BLaER1 (cell line): Measurements from ENCODE around the gene MAGI1.

Source experiments
- H3K27ac ChIP-seq: shearing (Covaris generic); formaldehyde crosslinking; 2 replicates; pipeline ENCODE4 v1.8.1; 2022
- H3K27me3 ChIP-seq: shearing (Covaris generic); formaldehyde crosslinking; 2 replicates; pipeline ENCODE4 v1.8.1; 2022
- H3K36me3 ChIP-seq: shearing (Covaris generic); formaldehyde crosslinking; 2 replicates; pipeline ENCODE4 v1.8.1; 2022
- H3K4me1 ChIP-seq: shearing (Covaris generic); formaldehyde crosslinking; 2 replicates; pipeline ENCODE4 v1.8.1; 2022
- H3K4me2 ChIP-seq: shearing (Covaris generic); formaldehyde crosslinking; 2 replicates; pipeline ENCODE4 v1.8.1; 2022
- H3K4me3 ChIP-seq: shearing (Covaris generic); formaldehyde crosslinking; 2 replicates; pipeline ENCODE4 v1.8.1; 2022
- H3K9ac ChIP-seq: shearing (Covaris generic); formaldehyde crosslinking; 2 replicates; pipeline ENCODE4 v1.8.1; 2022
- H3K9me3 ChIP-seq: shearing (Covaris generic); formaldehyde crosslinking; 2 replicates; pipeline ENCODE4 v1.8.1; 2022
- H4K20me1 ChIP-seq: shearing (Covaris generic); formaldehyde crosslinking; 2 replicates; pipeline ENCODE4 v1.8.1; 2022
- Cebpa-rat ChIP-seq: shearing (Covaris generic); IDR thresholded peaks from 2 replicates; pipeline ENCODE4 v1.8.1; 2022

The MAGI1 gene

GRCh38 chr3:65741540-65741939, 297.2 kb downstream of the MAGI1 start:
- no peak overlapping the region for H3K27ac ChIP-seq
- no peak for TF ChIP-seq Cebpa-rat
- no peaks in the 10 kb centered on the region for H3K27me3 ChIP-seq
- H3K9ac ChIP-seq = no peak overlapping the region
- no peaks in the 10 kb centered on the region for H3K4me1 ChIP-seq
- no peak overlapping the region for H3K4me3 ChIP-seq
- no peaks in the 10 kb centered on the region for H4K20me1 ChIP-seq
- peaks cover 24% of the 10 kb centered on the region for H3K9me3 ChIP-seq
- no peak overlapping the region for H3K4me2 ChIP-seq
- H3K36me3 ChIP-seq = no peaks in the 10 kb centered on the region

GRCh38 chr3:65739901-65740541, 298.7 kb downstream of the MAGI1 start:
- H3K9me3 ChIP-seq = peaks cover 24% of the 10 kb centered on the region
- no peak overlapping the region for H3K4me2 ChIP-seq
- H3K4me3 ChIP-seq = no peak overlapping the region
- no peak for TF ChIP-seq Cebpa-rat
- H3K27ac ChIP-seq = no peak overlapping the region
- no peaks in the 10 kb centered on the region for H4K20me1 ChIP-seq
- H3K4me1 ChIP-seq = no peaks in the 10 kb centered on the region
- H3K36me3 ChIP-seq = no peaks in the 10 kb centered on the region
- no peaks in the 10 kb centered on the region for H3K27me3 ChIP-seq
- no peak overlapping the region for H3K9ac ChIP-seq

DNA sequence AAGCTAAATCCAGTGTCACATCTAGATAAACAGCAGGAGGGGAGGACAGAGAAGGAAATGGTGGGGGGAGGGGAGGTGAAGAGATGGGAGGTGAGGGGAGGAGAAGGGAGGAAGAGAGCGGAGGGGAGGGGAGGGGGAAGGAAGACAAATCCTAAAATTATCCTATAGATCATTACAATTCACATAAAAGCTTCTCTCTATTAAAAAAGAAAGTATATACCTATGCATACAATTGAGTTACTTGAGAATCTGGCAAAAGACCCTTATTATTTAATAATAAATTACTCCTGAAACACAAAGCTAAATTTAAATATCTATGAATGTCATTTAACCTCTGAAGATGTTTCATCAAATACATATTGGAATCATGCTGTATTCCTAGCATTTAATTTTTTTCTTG, 303.9 kb downstream of the MAGI1 start:
- H3K36me3 ChIP-seq = no peaks in the 10 kb centered on the region
- TF ChIP-seq Cebpa-rat = no peak
- peaks cover 24% of the 10 kb centered on the region for H3K9me3 ChIP-seq

DNA sequence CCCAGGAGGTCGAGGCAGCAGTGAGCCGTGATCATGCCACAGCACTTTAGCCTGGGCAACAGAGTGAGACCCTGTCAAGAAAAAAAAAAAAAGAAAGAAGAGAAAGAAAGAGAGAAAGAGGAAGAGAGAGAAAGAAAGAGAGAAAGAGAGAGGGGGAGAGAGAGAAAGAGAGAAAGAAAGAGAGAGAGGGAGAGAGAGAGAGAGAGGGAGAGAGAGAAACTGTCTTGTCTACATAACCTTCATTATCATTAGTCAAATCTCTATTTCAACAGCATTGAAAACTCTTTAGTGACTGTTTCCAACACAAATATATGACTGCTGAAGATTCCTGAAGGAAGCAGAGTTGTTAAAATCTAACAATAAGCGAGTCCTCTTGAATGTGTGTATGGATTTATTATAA, 304.3 kb downstream of the MAGI1 start:
- H3K4me2 ChIP-seq = no peak overlapping the region
- no peak overlapping the region for H3K9ac ChIP-seq
- H3K9me3 ChIP-seq = peaks cover 24% of the 10 kb centered on the region
- H3K4me1 ChIP-seq = peaks cover 51% of the 10 kb centered on the region
- no peak overlapping the region for H3K27ac ChIP-seq
- H3K27me3 ChIP-seq = no peaks in the 10 kb centered on the region
- H3K36me3 ChIP-seq = no peaks in the 10 kb centered on the region
- TF ChIP-seq Cebpa-rat = no peak
- no peaks in the 10 kb centered on the region for H4K20me1 ChIP-seq
- H3K4me3 ChIP-seq = no peak overlapping the region

More for the DNA sequence above, 303.9 kb downstream of the MAGI1 start:
- peaks cover 47% of the 10 kb centered on the region for H3K4me1 ChIP-seq
- no peaks in the 10 kb centered on the region for H3K27me3 ChIP-seq
- H3K4me2 ChIP-seq = no peak overlapping the region
- H3K4me3 ChIP-seq = no peak overlapping the region
- H3K27ac ChIP-seq = no peak overlapping the region
- no peaks in the 10 kb centered on the region for H4K20me1 ChIP-seq
- H3K9ac ChIP-seq = no peak overlapping the region

- no peak overlapping the region for H3K9ac ChIP-seq
- H3K4me3 ChIP-seq = no peak overlapping the region
- H3K4me2 ChIP-seq = no peak overlapping the region
- H4K20me1 ChIP-seq = no peaks in the 10 kb centered on the region
- peaks cover 16% of the 10 kb centered on the region for H3K9me3 ChIP-seq
- H3K27ac ChIP-seq = no peak overlapping the region
- TF ChIP-seq Cebpa-rat = no peak
- no peaks in the 10 kb centered on the region for H3K27me3 ChIP-seq
- H3K4me1 ChIP-seq = peaks cover 60% of the 10 kb centered on the region
- no peaks in the 10 kb centered on the region for H3K36me3 ChIP-seq
Measured at GRCh38 chr3:65733459-65733858, 305.3 kb downstream of the MAGI1 start.

DNA sequence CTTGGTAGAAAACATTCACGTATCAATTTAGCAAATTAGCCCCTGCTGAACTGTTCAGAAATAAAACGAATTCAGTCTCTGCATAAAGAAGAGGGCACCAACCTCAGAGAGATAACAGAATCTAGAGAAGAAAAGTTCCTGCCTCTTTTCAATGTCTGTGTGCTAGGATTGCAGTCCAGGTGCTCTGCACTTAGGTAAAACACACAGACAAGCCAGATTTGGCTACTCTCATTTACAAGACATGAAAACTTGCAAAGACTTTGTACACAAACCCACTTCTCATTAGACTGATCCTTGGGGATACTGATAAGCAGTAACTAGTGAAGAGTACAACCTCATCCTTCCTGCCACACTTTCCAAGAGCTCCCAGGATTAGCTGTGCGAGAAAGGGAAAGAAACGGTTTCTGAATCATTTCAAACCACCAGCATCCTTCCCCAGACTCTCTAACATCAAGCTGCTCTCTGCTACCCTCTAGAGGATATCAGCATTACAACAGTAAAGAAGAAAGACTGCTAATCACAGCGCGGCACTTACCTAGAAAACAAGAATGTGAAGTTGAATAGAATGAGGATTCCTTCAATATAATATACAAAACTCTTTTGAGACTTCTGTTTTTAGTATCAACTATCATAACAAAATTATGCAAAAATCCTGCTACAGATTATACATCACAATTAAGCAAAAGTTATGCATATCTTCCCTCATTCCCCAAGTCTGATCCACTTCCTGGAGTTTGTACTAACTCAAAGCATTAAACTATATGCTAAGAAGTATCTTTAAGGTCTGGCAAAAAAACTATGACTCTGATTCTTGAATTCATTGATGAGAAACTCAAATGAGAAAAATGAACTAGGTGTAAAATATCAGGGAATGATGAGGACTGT, 306.4 kb downstream of the MAGI1 start:
- H4K20me1 ChIP-seq = no peaks in the 10 kb centered on the region
- H3K9me3 ChIP-seq = peaks cover 5% of the 10 kb centered on the region; the same call in 1 of the 2 replicates
- H3K4me2 ChIP-seq = peak overlapping the region; percentile 55
- H3K4me1 ChIP-seq = peaks cover 69% of the 10 kb centered on the region
- H3K27ac ChIP-seq = no peak overlapping the region
- H3K27me3 ChIP-seq = no peaks in the 10 kb centered on the region
- no peak overlapping the region for H3K9ac ChIP-seq
- H3K4me3 ChIP-seq = no peak overlapping the region
- TF ChIP-seq Cebpa-rat = no peak
- H3K36me3 ChIP-seq = no peaks in the 10 kb centered on the region

DNA sequence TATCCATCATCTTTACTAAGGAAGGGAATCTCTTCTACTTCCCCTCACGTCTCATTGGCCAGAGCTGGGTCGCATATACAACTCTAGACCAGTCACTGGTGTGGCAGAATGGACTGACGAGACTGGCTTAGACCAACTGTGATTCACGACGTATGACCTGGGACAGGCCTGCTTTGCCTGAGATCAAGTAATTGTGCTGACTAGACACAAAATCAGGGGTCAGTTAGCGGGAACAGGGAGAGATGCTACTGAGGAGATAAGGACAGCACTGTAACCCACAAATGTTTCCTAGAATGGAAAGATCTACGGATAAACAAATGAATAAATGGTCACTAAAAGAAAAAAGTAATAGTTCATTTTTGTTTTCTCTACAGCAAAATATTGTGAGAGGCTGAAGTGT, 308.3 kb downstream of the MAGI1 start:
- Histone ChIP-seq H3K4me3 (no peak overlapping the region), H3K9me3 (0 out of 2 replicates have a peak, but pooled peaks cover 2% of the 10 kb centered on the region), H3K27ac (peak overlapping the region; percentile 67), H3K36me3 (0 out of 2 replicates have a peak, but pooled peaks cover 2% of the 10 kb centered on the region), H4K20me1 (no peaks in the 10 kb centered on the region), H3K27me3 (no peaks in the 10 kb centered on the region), H3K4me1 (peaks cover 69% of the 10 kb centered on the region), H3K4me2 (peak overlapping the region; percentile 55), H3K9ac (no peak overlapping the region; the same call in 1 of the 2 replicates)
- no peak for TF ChIP-seq Cebpa-rat

DNA sequence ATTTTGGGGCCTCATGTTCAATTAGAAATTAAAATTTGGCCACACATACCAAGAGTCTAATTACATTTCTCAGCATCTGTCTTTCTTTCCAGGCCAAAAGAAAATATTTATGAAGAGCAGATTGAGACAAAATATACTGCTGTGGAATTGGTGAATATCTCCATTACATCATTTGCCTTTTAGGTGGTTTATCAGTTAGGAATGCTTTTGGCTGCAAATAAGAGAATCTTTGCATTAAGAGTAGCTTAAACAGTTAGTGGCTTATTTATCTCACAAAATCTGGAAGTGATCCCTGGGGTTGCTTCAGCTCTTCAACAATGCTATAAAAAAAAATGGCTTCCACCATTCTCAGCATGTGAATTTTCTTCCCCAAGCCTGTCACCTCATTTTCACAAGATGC, 308.7 kb downstream of the MAGI1 start:
- H3K36me3 ChIP-seq = 0 out of 2 replicates have a peak, but pooled peaks cover 4% of the 10 kb centered on the region
- peak overlapping the region; percentile 55 for H3K4me2 ChIP-seq
- peaks cover 69% of the 10 kb centered on the region for H3K4me1 ChIP-seq
- H3K4me3 ChIP-seq = no peak overlapping the region
- TF ChIP-seq Cebpa-rat = no peak
- peak overlapping the region; percentile 3; the same call in 1 of the 2 replicates for H3K9ac ChIP-seq
- no peaks in the 10 kb centered on the region for H3K27me3 ChIP-seq
- peaks cover 6% of the 10 kb centered on the region; the same call in 1 of the 2 replicates for H3K9me3 ChIP-seq
- no peaks in the 10 kb centered on the region for H4K20me1 ChIP-seq
- peak overlapping the region; percentile 67 for H3K27ac ChIP-seq

GRCh38 chr3:65729555-65729954, 309.2 kb downstream of the MAGI1 start:
- Histone ChIP-seq H3K9ac (0 out of 2 replicates have a peak overlapping the region, but pooled peaks have one; percentile 3), H3K9me3 (peaks cover 11% of the 10 kb centered on the region; the same call in 1 of the 2 replicates), H3K27me3 (no peaks in the 10 kb centered on the region), H3K4me3 (no peak overlapping the region), H4K20me1 (no peaks in the 10 kb centered on the region), H3K36me3 (0 out of 2 replicates have a peak, but pooled peaks cover 4% of the 10 kb centered on the region), H3K4me2 (peak overlapping the region; percentile 55), H3K27ac (peak overlapping the region; percentile 67), H3K4me1 (peaks cover 68% of the 10 kb centered on the region)
- no peak for TF ChIP-seq Cebpa-rat

GRCh38 chr3:65728138-65728537, 310.6 kb downstream of the MAGI1 start:
- Histone ChIP-seq H3K4me1 (peaks cover 58% of the 10 kb centered on the region), H3K4me3 (no peak overlapping the region), H3K4me2 (peak overlapping the region; percentile 55), H4K20me1 (no peaks in the 10 kb centered on the region), H3K9ac (no peak overlapping the region), H3K36me3 (0 out of 2 replicates have a peak, but pooled peaks cover 4% of the 10 kb centered on the region), H3K27ac (0 out of 2 replicates have a peak overlapping the region, but pooled peaks have one; percentile 2), H3K9me3 (peaks cover 12% of the 10 kb centered on the region; the same call in 1 of the 2 replicates), H3K27me3 (no peaks in the 10 kb centered on the region)
- no peak for TF ChIP-seq Cebpa-rat
